Psoas muscle (tissue), 8 donors: ENCODE results near the gene HAGHL. TPM values are rescaled to one million over a fixed set of nuclear protein-coding genes. Genes with fewer than 3 reads are reported as not detected.
"Not testable (repeated sequence)": the region's sequence is repeated elsewhere in the genome, so short reads cannot be mapped to it uniquely, and the experiment has no call there.

Experiments
- ATAC-seq, 4 donors: fragments of 200-7000 bp; cut with Tn5 transposase; one replicate each; pipeline ENCODE4 v1.9.1; 2020; ENCODE audit warnings: moderate library complexity in 3 of 4, mild to moderate bottlenecking in 2 of 4
- DNase-seq, 2 donors: peaks; one replicate each; pipeline ENCODE4 v3.0.0-alpha.2; 2020
- H3K27ac ChIP-seq: fragments of 200-600 bp; one replicate; pipeline ENCODE4 v1.8.0; 2022
- H3K27me3 ChIP-seq, 3 donors: fragments of 200-600 bp in 1 of 3; one replicate each; pipeline versions ENCODE4 v1.6.1 to v1.8.0; 2013 to 2022; ENCODE audit warnings: low read length in 2 of 3, mild to moderate bottlenecking in 2 of 3, moderate library complexity in 1 of 3; ENCODE audit not compliant: insufficient read depth in 3 of 3
- H3K36me3 ChIP-seq, 2 donors: fragments of 200-600 bp in 1 of 2; one replicate each; pipeline versions ENCODE4 v1.6.1 to v1.8.0; 2013 to 2022; ENCODE audit warnings: low read depth in 1 of 2, mild to moderate bottlenecking in 1 of 2, moderate library complexity in 1 of 2; ENCODE audit not compliant: insufficient read depth in 1 of 2
- H3K4me1 ChIP-seq: fragments of 200-600 bp; one replicate; pipeline ENCODE4 v1.8.0; 2022
- H3K4me3 ChIP-seq: fragments of 200-600 bp; one replicate; pipeline ENCODE4 v1.8.0; 2022; ENCODE audit warnings: mild to moderate bottlenecking
- H3K9me3 ChIP-seq: fragments of 200-600 bp; one replicate; pipeline ENCODE4 v1.8.0; 2022
- WGBS, 3 donors: extraction: QIAGEN DNeasy Blood & Tissue Kit; methylation state at CpG; one replicate each; pipeline versions ENCODE4 v1.1.6 to v1.1.7; 2013; 5-methylcytosine and 5-hydroxymethylcytosine counted together
- intact Hi-C, 2 donors: fragments of 100-400 bp; cut with DNase I; formaldehyde crosslinking; loops; one replicate each; pipeline versions ENCODE4 v1.11.0 to v1.14.2; 2022
- polyA plus RNA-seq, 3 donors: library from polyadenylated mRNA; stranded (reverse); fragments of 200-250 nt; gene quantifications; one replicate each; pipeline ENCODE4 v1.2.3, GENCODE V29; 2013
- total RNA-seq, 4 donors: library from RNA; stranded (reverse); fragmentation: NEBNext Ultra II Directional in 2 of 4; extraction: Animal tissue kit (Norgen Biotek cat#: 25700) in 2 of 4; gene quantifications; one replicate each; pipeline versions ENCODE4 v1.2.1 to v1.2.4, GENCODE V29; 2021 to 2023
- TF ChIP-seq, protein P1 (sequence below): fragments of 200-600 bp; IDR thresholded peaks from one replicate; pipeline ENCODE4 v1.8.0; 2022; ENCODE audit warnings: antibody characterized with exemption
- donor health status: healthy with polysubstance abuse.
- donor health status: DM: no; HTN: no; CAD: no; lungs with moderate emphysema.
- donor health status: Bipolar disorder and iron deficiency.
- donor health status: healthy.
- donor health status: DM: yes; HTN: yes; CAD: no.
- donor health status: DM: no; HTN: no; CAD: no.
- donor health status: DM: no; HTN: no; CAD: no.
- donor health status: DM: yes; HTN: yes; CAD: no.

Gene HAGHL
- total and polyA plus RNA-seq, 7 donors = 0.38 to 4.4 (median 0.58) TPM

DNA sequence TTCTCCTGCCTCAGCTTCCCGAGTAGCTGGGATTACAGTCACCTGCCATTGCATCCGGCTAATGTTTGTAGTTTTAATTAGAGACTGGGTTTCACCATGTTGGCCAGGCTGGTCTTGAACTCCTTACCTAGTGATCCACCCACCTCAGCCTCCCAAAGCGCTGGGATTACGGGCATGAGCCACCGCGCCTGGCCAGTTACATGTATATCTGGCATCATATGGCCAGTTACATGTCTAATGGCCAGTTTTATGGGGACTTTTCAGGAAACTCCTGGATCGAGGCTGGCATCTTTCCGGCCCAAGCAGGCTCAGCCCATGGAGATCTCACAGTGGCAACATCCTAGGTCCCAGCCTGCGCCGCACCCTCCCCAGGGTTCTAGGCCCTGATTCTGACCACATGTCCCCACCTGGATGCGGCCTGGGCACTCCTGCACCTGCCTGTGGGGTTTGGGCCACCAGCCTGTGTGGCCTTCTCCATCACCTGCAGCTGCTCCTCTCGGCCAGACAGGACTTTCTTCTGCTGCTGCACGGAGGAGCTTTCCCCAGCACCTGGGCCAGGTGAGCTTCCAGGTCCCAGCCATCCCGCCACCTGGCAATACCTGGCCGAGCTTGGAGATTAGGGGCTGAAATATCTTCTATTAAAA, 15.2 kb downstream of the HAGHL start:
- peaks cover 0 to 10% (median 0%) of the 10 kb centered on the region in 3 donors for H3K27me3 ChIP-seq
- intact Hi-C loops = loop anchor here in 1 of 2 donors (1.0 kb wide), 1 partner anchor 31 kb away; no protein-coding TSS in a partner anchor
- WGBS, 3 donors = 84 to 86% (median 85%) methylated on average over 15 of the region's 15 CpGs
- no peaks in the 10 kb centered on the region for H3K9me3 ChIP-seq
- peaks cover 0 to 17% of the 10 kb centered on the region in 2 donors for H3K36me3 ChIP-seq
- H3K4me1 ChIP-seq = peaks cover 12% of the 10 kb centered on the region
- TF ChIP-seq, protein P1, sequence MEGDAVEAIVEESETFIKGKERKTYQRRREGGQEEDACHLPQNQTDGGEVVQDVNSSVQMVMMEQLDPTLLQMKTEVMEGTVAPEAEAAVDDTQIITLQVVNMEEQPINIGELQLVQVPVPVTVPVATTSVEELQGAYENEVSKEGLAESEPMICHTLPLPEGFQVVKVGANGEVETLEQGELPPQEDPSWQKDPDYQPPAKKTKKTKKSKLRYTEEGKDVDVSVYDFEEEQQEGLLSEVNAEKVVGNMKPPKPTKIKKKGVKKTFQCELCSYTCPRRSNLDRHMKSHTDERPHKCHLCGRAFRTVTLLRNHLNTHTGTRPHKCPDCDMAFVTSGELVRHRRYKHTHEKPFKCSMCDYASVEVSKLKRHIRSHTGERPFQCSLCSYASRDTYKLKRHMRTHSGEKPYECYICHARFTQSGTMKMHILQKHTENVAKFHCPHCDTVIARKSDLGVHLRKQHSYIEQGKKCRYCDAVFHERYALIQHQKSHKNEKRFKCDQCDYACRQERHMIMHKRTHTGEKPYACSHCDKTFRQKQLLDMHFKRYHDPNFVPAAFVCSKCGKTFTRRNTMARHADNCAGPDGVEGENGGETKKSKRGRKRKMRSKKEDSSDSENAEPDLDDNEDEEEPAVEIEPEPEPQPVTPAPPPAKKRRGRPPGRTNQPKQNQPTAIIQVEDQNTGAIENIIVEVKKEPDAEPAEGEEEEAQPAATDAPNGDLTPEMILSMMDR = no peak
- no peak overlapping the region for H3K27ac ChIP-seq
- no peak for DNase-seq
- no peak for ATAC-seq
- no peak overlapping the region for H3K4me3 ChIP-seq

DNA sequence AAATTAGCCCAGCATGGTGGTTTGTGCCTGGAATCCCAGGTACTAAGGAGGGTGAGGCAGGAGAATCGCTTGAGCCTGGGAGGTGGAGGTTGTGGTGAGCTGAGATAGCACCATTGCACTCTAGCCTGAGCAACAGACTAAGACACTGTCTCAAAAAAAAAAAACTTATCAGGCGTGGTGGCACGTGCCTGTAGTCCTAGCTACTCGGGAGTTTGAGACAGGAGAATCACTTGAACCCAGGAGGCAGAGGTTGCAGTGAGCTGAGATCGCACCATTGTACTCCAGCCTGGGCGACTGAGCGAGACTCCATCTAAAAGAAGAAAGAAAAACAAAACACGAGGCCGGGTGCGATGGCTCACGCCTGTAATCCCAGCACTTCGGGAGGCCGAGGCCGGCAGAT, 16.0 kb downstream of the HAGHL start:
- ATAC-seq, H3K27me3 ChIP-seq, H3K9me3 ChIP-seq, intact Hi-C loops, H3K27ac ChIP-seq, H3K36me3 ChIP-seq, H3K4me3 ChIP-seq, DNase-seq: not testable (repeated sequence)
- WGBS, 3 donors = 74 to 78% (median 77%) methylated on average over 14 of the region's 14 CpGs
- peaks cover 12% of the 10 kb centered on the region for H3K4me1 ChIP-seq

DNA sequence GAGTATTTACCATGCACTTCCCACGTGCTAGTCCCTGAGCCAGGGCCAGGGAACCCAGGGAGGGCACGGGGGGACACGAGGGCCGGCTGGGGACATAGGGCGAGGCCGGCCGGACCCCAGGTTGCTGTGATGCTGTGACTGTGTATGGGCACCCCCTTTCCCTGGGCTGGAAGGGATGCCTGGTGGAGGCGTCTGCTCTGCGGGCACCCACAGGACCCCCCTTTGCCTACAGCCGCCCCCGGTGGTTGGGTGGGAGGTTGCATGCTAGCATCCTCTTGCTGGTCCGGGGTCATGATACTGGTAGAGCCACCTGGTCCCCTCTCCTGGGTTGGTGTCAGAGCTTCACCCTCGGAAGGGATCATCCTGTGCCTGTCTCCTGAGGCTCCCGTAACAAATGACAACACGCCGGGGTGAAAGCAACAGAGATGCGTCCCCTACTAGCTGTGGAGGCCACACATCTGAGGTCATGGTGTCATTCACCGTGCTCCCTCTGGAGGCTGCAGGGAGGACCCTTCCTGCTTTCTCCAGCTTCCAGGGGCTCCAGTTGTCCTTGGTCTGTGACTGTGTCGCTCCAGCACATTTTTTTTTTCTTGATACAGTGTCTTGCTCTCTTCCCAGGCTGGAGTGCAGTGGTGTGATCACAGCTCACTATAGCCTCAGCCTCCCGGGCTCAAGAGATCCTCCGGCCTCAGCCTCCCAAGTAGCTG, 17.0 kb downstream of the HAGHL start:
- 69 to 76% (median 71%) methylated on average over 21 of the region's 21 CpGs for WGBS, 3 donors
- Histone ChIP-seq H3K27me3 (peaks cover 0 to 13% (median 1%) of the 10 kb centered on the region in 3 donors), H3K27ac (no peak overlapping the region), H3K4me3 (no peak overlapping the region), H3K9me3 (no peaks in the 10 kb centered on the region), H3K4me1 (peaks cover 12% of the 10 kb centered on the region), H3K36me3 (no peaks in the 10 kb centered on the region)
- TF ChIP-seq, protein P1 = no peak
- DNase-seq = no peak
- intact Hi-C loops = no loop called here
- ATAC-seq = no peak

DNA sequence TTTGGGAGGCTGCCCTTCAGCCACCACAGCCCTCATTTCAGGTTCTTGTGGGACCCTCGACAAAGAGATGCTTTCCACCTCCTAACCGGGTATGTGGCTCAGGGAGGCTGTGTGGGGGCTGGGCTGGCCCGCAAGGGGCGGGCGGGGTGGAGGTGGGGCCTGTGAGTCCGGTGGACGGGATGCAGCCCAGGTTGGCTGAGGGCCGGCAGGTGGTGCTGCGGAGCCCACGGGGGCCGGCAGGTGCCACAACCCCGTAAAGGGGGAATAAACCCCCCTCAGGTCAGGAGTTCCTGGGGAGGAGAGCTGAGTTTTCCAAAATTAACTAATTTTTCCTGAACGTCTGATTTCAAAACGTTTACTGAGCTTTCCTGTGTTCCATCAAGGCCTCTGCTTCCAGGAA, 18.8 kb downstream of the HAGHL start:
- Histone ChIP-seq H3K36me3 (no peaks in the 10 kb centered on the region), H3K27ac (no peak overlapping the region), H3K4me3 (no peak overlapping the region), H3K4me1 (peaks cover 4% of the 10 kb centered on the region), H3K27me3 (peaks cover 0 to 16% (median 1%) of the 10 kb centered on the region in 3 donors), H3K9me3 (no peaks in the 10 kb centered on the region)
- TF ChIP-seq, protein P1 = no peak
- DNase-seq (no peak), ATAC-seq (no peak)
- intact Hi-C loops = no loop called here
- 1 to 5% (median 4%) methylated on average over 14 of the region's 14 CpGs for WGBS, 3 donors

DNA sequence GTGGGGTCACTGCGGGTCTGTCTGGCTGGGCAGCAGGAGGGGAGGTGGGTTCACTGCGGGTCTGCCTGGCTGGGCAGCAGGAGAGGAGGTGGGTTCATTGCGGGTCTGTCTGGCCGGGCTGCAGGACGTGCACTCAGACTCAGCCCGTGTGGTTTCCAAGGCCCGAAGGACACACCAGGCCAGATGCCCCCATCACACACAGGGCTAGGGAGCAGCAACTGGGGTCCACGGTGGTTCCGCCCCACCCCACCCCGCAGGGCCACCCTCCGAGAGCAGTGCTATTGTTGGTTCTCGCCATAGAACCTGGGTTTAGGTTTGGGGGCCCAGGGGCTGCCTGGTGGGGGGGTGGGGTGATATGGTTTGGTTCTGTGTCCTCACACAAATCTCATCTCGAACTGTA, 19.7 kb downstream of the HAGHL start:
- intact Hi-C loops = no loop called here
- no peak for DNase-seq
- Histone ChIP-seq H3K4me1 (no peaks in the 10 kb centered on the region), H3K27ac (no peak overlapping the region), H3K4me3 (no peak overlapping the region), H3K9me3 (no peaks in the 10 kb centered on the region), H3K27me3 (peaks cover 0 to 22% (median 2%) of the 10 kb centered on the region in 3 donors), H3K36me3 (no peaks in the 10 kb centered on the region)
- 67 to 75% (median 68%) methylated on average over 11 to 13 of the region's 13 CpGs for WGBS, 3 donors
- no peak for ATAC-seq
- TF ChIP-seq, protein P1 = no peak
